Vagina (tissue), 2 donors: ENCODE data around the gene ATP6V0C. TPM values are rescaled to one million over a fixed set of nuclear protein-coding genes. Genes with fewer than 3 reads are reported as not detected.

Source experiments
- DNase-seq, 2 donors: peaks; one replicate each; pipeline ENCODE4 v3.0.0-alpha.2; 2017; ENCODE audit errors: extremely low spot score in 2 of 2
- H3K27ac ChIP-seq: fragments of 200-600 bp; sonication (generic); one replicate; pipeline ENCODE4 v1.5.1; 2019
- H3K27me3 ChIP-seq: fragments of 200-600 bp; sonication (generic); one replicate; pipeline ENCODE4 v1.5.1; 2019
- H3K36me3 ChIP-seq, 2 donors: fragments of 200-600 bp; sonication (generic); one replicate each; pipeline ENCODE4 v1.5.1; 2017 to 2019
- H3K4me1 ChIP-seq: fragments of 200-600 bp; sonication (generic); one replicate; pipeline ENCODE4 v1.5.1; 2019
- H3K4me3 ChIP-seq, 2 donors: fragments of 200-600 bp; sonication (generic); 1 replicate in 1 of 2; 2 replicates in 1 of 2; pipeline ENCODE4 v1.5.1; 2016 to 2019
- H3K9me3 ChIP-seq: fragments of 200-600 bp; sonication (generic); one replicate; pipeline ENCODE4 v1.5.1; 2019
- CTCF ChIP-seq, 3 experiments: fragments of 450-650 bp in 2 of 3; fragments of 200-600 bp in 1 of 3; sonication (generic) in 1 of 3; IDR thresholded peaks; one replicate each; pipeline ENCODE4 v1.5.1; 2017 to 2019; ENCODE audit warnings: antibody characterized with exemption in 3 of 3, mild to moderate bottlenecking in 2 of 3, moderate library complexity in 2 of 3
- POLR2A ChIP-seq, 2 donors: fragments of 450-650 bp; IDR thresholded peaks; one replicate each; pipeline ENCODE4 v1.6.1; 2017; ENCODE audit warnings: antibody characterized with exemption in 2 of 2, mild to moderate bottlenecking in 2 of 2, moderate library complexity in 2 of 2
- POLR2AphosphoS5 ChIP-seq, 2 donors: sonication (generic); formaldehyde crosslinking; IDR thresholded peaks; one replicate each; pipeline ENCODE4 v1.9.0; 2017; ENCODE audit warnings: antibody characterized with exemption in 2 of 2, mild to moderate bottlenecking in 2 of 2, low read depth in 1 of 2; ENCODE audit not compliant: insufficient read depth in 1 of 2
- intact Hi-C: fragments of 100-400 bp; cut with DNase I; formaldehyde crosslinking; loops from one replicate; pipeline ENCODE4 v1.15.1; 2023
- total RNA-seq: library from RNA; depleted of rRNA; stranded (reverse); fragments of >200 nt; gene quantifications from one replicate; pipeline ENCODE4 v1.2.3, GENCODE V29; 2016

The ATP6V0C gene
- total RNA-seq, 1 donor from 2014 or later: 133 TPM

DNA sequence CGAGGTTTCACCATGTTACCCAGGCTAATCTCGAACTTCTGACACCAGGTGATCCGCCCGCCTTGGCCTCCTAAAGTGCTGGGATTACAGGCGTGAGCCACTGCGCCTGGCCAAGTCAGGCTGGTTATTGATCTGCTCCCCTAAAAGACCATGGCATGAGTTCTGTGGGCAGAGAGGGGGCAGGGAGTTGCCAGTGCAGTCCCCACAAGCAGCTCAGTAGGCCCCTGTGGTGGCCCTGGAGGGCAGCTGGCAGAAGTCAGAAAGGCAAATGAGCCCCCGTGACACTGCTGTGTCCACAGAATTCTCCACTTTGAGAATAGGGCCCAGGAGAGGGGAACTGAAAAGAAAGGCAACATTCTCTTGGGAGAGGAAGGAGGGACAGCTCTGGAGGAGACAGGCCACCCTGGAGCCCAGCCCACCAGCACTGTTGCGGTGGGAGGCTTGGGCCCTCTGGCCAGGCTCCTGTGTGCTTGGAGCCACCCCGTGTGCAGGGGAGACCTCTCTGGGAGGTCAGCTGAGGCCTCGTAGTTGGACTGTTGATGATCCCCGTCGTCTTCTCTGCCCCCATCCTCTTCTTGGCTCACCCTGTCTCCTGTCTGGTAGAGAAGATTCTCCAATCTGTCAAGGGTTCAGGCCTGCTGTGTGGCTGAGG lies 4.3 kb downstream of the ATP6V0C start:
- H3K27me3 ChIP-seq: no peaks in the 10 kb centered on the region
- no peak overlapping the region for H3K4me3 ChIP-seq
- TF ChIP-seq CTCF (IDR thresholded peaks at IDR 0.05) (no peak), POLR2A (IDR thresholded peaks at IDR 0.05) (no peak), POLR2AphosphoS5 (IDR thresholded peaks at IDR 0.05; ENCODE audit: insufficient read depth in 1 of 2, low read depth in 1 of 2) (no peak)
- intact Hi-C loops: loop anchor here (10.0 kb wide), 2 partner anchors 263 to 363 kb away; partner anchors contain the start of genes ECI1 and TRAF7
- no peaks in the 10 kb centered on the region for H3K9me3 ChIP-seq
- peak overlapping the region; percentile 72 for H3K27ac ChIP-seq
- H3K36me3 ChIP-seq: peaks cover 0 to 1% of the 10 kb centered on the region in 2 donors
- no peak for DNase-seq
- H3K4me1 ChIP-seq: peaks cover 68% of the 10 kb centered on the region

- H3K36me3 ChIP-seq: peaks cover 0 to 5% of the 10 kb centered on the region in 2 donors
- peaks cover 64% of the 10 kb centered on the region for H3K4me1 ChIP-seq
- H3K27me3 ChIP-seq: no peaks in the 10 kb centered on the region
- TF ChIP-seq POLR2AphosphoS5 (IDR thresholded peaks at IDR 0.05; ENCODE audit: insufficient read depth in 1 of 2, low read depth in 1 of 2): no peak
- no peak for TF ChIP-seq CTCF (IDR thresholded peaks at IDR 0.05)
- TF ChIP-seq POLR2A (IDR thresholded peaks at IDR 0.05): no peak
- DNase-seq: no peak
- peak overlapping the region; percentile 62 to 72 for H3K4me3 ChIP-seq
- intact Hi-C loops: loop anchor here (10.0 kb wide), 2 partner anchors 264 to 364 kb away; partner anchors contain the start of genes ECI1 and TRAF7
- H3K27ac ChIP-seq: peak overlapping the region; percentile 72
- H3K9me3 ChIP-seq: no peaks in the 10 kb centered on the region
Observed at GRCh38 chr16:2518823-2519710, 5.3 kb downstream of the ATP6V0C start.

DNA sequence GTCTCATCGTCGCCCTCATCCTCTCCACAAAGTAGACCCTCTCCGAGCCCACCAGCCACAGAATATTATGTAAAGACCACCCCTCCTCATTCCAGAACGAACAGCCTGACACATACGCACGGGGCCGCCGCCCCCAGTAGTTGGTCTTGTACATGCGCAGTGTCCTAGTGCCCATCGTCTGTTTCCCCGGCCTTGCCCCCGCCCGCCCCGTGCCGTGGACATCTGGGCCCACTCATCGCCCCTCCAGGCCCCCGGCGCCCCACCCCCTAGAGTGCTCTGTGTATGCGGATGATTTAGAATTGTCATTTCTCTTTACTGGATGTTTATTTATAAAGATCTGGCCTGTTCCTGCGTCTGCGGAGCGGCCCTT lies 5.9 kb downstream of the ATP6V0C start:
- DNase-seq: no peak
- H3K27me3 ChIP-seq: no peaks in the 10 kb centered on the region
- H3K4me1 ChIP-seq: peaks cover 64% of the 10 kb centered on the region
- intact Hi-C loops: loop anchor here (10.0 kb wide), 2 partner anchors 265 to 365 kb away; partner anchors contain the start of genes ECI1 and TRAF7
- peak overlapping the region; percentile 72 for H3K27ac ChIP-seq
- no peak for TF ChIP-seq POLR2AphosphoS5 (IDR thresholded peaks at IDR 0.05; ENCODE audit: insufficient read depth in 1 of 2, low read depth in 1 of 2)
- TF ChIP-seq CTCF (IDR thresholded peaks at IDR 0.05): no peak
- TF ChIP-seq POLR2A (IDR thresholded peaks at IDR 0.05): no peak
- H3K36me3 ChIP-seq: peaks cover 0 to 12% of the 10 kb centered on the region in 2 donors
- no peaks in the 10 kb centered on the region for H3K9me3 ChIP-seq
- H3K4me3 ChIP-seq: peak overlapping the region; percentile 62 to 72

DNA sequence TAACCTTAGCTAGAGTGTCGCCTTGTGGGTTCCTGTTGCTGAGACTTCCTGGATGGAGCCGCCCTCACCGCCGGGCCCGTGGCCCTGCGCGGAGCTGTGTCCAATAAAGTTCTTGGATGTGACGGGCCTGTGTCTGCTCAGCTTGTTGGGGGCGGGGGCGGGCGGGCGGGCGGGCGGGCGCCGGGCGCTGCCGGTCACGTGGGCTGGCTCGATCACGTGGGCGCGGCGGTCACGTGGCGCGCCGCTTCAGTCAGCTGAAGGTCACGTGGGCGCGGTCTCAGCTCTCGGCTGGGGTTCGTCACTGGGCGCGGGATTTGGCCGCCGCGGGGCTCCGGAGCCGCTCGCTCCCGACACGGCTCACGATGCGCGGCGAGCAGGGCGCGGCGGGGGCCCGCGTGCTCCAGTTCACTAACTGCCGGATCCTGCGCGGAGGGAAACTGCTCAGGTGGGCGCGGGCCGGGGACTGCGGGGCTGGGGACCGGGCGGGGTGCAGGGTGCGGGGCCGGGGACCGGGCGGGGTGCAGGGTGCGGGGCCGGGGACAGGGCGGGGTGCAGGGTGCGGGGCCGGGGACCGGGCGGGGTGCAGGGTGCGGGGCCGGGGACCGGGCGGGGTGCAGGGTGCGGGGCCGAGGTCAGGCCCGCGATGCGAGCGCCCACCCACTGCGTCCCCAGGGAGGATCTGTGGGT lies 6.5 kb downstream of the ATP6V0C start, which contains the start of gene AMDHD2:
AMDHD2 (plus strand) TSS at position 275 of the 687 bp plus-strand sequence; CDS start at position 363, 88 bp downstream.
- TF ChIP-seq POLR2AphosphoS5 (IDR thresholded peaks at IDR 0.05; ENCODE audit: insufficient read depth in 1 of 2, low read depth in 1 of 2) (peak in 1 of 2 donors; percentile 36), CTCF (IDR thresholded peaks at IDR 0.05) (no peak), POLR2A (IDR thresholded peaks at IDR 0.05) (peak in 1 of 2 donors; percentile 48)
- no peaks in the 10 kb centered on the region for H3K9me3 ChIP-seq
- peak within 1 kb of the TSS; percentile 62 to 72 for H3K4me3 ChIP-seq
- H3K27ac ChIP-seq: peak within 1 kb of the TSS; percentile 72
- no peaks in the 10 kb centered on the region for H3K27me3 ChIP-seq
- H3K36me3 ChIP-seq: peaks cover 0 to 13% of the 10 kb centered on the region in 2 donors
- intact Hi-C loops: no loop called here
- DNase-seq: no peak
- H3K4me1 ChIP-seq: peaks cover 58% of the 10 kb centered on the region
